Uterus (tissue), 2 donors: ENCODE results near the gene THSD4.

Experiments used
- POLR2A ChIP-seq, 2 donors: fragments of 450-650 bp; IDR thresholded peaks; one replicate each; pipeline ENCODE4 v1.6.1; 2016; ENCODE audit warnings: antibody characterized with exemption in 2 of 2, mild to moderate bottlenecking in 1 of 2, moderate library complexity in 1 of 2
- TF ChIP-seq, protein P1 (sequence below), 4 experiments: fragments of 200-600 bp in 2 of 4; fragments of 450-650 bp in 2 of 4; sonication (generic) in 2 of 4; IDR thresholded peaks; one replicate each; pipeline ENCODE4 v1.5.1; 2016 to 2019; ENCODE audit warnings: antibody characterized with exemption in 4 of 4, mild to moderate bottlenecking in 2 of 4, moderate library complexity in 1 of 4

DNA sequence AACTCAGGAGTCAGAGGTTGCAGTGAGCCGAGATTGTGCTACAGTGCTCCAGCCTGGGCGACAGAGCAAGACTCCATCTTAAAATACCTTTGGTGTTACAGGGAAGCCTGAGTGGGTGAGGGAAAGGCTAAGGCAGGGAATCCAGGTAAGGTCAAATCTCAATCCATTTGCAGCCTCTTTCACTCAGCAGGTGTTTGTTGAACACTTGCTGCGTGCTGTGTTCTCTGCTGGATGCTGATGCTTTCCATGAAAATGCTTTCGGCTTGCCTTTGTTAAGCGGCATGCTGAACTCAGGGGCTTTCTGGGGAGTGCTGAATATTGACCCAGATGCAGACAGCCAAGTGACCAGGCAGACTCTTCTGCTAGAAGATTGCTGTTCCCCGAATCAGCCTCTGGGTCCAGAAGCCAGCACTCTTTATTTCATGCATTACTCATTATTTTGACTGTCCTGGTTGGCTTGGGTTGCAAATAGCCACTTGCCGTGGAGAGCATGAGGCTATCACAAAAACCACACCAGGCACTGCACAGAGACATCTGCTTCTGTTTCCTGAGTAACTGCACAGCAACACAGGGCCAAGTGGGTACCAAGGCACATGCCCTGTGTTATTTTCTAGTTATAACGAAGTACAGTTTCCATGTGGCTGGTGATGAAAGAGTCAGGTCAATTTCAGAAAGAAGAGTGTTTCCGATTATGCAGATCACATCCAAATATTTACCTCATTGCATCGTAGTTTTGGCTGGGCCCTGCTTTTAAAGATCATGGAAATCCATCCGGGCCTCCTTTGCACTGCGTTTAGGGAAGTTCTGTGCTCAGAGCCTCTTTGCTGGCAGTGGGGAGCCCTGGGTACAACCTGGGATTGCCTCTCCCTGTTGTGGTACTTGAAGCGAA is 88.6 kb downstream of the THSD4 start:
- TF ChIP-seq, protein P1, sequence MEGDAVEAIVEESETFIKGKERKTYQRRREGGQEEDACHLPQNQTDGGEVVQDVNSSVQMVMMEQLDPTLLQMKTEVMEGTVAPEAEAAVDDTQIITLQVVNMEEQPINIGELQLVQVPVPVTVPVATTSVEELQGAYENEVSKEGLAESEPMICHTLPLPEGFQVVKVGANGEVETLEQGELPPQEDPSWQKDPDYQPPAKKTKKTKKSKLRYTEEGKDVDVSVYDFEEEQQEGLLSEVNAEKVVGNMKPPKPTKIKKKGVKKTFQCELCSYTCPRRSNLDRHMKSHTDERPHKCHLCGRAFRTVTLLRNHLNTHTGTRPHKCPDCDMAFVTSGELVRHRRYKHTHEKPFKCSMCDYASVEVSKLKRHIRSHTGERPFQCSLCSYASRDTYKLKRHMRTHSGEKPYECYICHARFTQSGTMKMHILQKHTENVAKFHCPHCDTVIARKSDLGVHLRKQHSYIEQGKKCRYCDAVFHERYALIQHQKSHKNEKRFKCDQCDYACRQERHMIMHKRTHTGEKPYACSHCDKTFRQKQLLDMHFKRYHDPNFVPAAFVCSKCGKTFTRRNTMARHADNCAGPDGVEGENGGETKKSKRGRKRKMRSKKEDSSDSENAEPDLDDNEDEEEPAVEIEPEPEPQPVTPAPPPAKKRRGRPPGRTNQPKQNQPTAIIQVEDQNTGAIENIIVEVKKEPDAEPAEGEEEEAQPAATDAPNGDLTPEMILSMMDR (IDR thresholded peaks at IDR 0.05): no peak
- TF ChIP-seq POLR2A (IDR thresholded peaks at IDR 0.05): no peak
